HS-27A (cell line): ENCODE data around the gene LAMA1.

ENCODE experiments used
- DNase-seq: peaks from one replicate; pipeline ENCODE4 v3.0.0-alpha.2; 2012; ENCODE audit warnings: low read depth, missing footprints

The LAMA1 gene

GRCh38 chr18:7105268-7105667, 12.3 kb downstream of the LAMA1 start:
- DNase-seq, result no peak

- DNase-seq, result no peak
Measured at GRCh38 chr18:7104649-7105048, 12.9 kb downstream of the LAMA1 start.

- no peak for DNase-seq
Measured at GRCh38 chr18:7102131-7102530, 15.5 kb downstream of the LAMA1 start.

GRCh38 chr18:7096838-7097237, 20.8 kb downstream of the LAMA1 start:
- no peak for DNase-seq

- no peak for DNase-seq
Measured at GRCh38 chr18:7094427-7094826, 23.2 kb downstream of the LAMA1 start.

- DNase-seq, result no peak
Measured at GRCh38 chr18:7090771-7091170, 26.8 kb downstream of the LAMA1 start.

- no peak for DNase-seq
Measured at GRCh38 chr18:7089369-7089768, 28.2 kb downstream of the LAMA1 start.

- peak; percentile 33 for DNase-seq
Measured at GRCh38 chr18:7084080-7085065, 33.2 kb downstream of the LAMA1 start.

- no peak for DNase-seq
Measured at GRCh38 chr18:7082671-7083070, 34.9 kb downstream of the LAMA1 start.

GRCh38 chr18:7079231-7079630, 38.4 kb downstream of the LAMA1 start:
- no peak for DNase-seq

GRCh38 chr18:7072593-7072992, 45.0 kb downstream of the LAMA1 start:
- no peak for DNase-seq

GRCh38 chr18:7071600-7071999, 46.0 kb downstream of the LAMA1 start:
- no peak for DNase-seq

GRCh38 chr18:7070466-7070865, 47.1 kb downstream of the LAMA1 start:
- no peak for DNase-seq

- no peak for DNase-seq
Measured at GRCh38 chr18:7068871-7069590, 48.6 kb downstream of the LAMA1 start.

GRCh38 chr18:7066965-7067555, 50.5 kb downstream of the LAMA1 start:
- DNase-seq, result no peak

- DNase-seq, result no peak
Measured at GRCh38 chr18:7065736-7066135, 51.9 kb downstream of the LAMA1 start.

GRCh38 chr18:7064346-7064745, 53.3 kb downstream of the LAMA1 start:
- DNase-seq, result no peak

- DNase-seq, result no peak
Measured at GRCh38 chr18:7062811-7063210, 54.8 kb downstream of the LAMA1 start.

- no peak for DNase-seq
Measured at GRCh38 chr18:7062236-7062635, 55.4 kb downstream of the LAMA1 start.

GRCh38 chr18:7059276-7059675, 58.3 kb downstream of the LAMA1 start:
- no peak for DNase-seq

GRCh38 chr18:7056026-7056425, 61.6 kb downstream of the LAMA1 start:
- no peak for DNase-seq

- no peak for DNase-seq
Measured at GRCh38 chr18:7049951-7050350, 67.6 kb downstream of the LAMA1 start.

- DNase-seq, result no peak
Measured at GRCh38 chr18:7048081-7048480, 69.5 kb downstream of the LAMA1 start.
